Liver (tissue), 9 donors: ENCODE data around the gene KRT23. TPM values are rescaled to one million over a fixed set of nuclear protein-coding genes. Genes with fewer than 3 reads are reported as not detected.

Experiments
- DNase-seq: peaks from one replicate; pipeline ENCODE4 v3.0.0-alpha.2; 2017; ENCODE audit warnings: low spot score
- H3K27ac ChIP-seq, 2 donors: one replicate each; pipeline ENCODE4 v1.7.0; 2013; ENCODE audit warnings: inconsistent platforms in 2 of 2, low read length in 2 of 2, control low read depth in 1 of 2, low read depth in 1 of 2, mild to moderate bottlenecking in 1 of 2
- H3K27me3 ChIP-seq, 4 donors: one replicate each; pipeline versions ENCODE4 v1.6.1 to v1.7.0; 2013; ENCODE audit warnings: low read length in 3 of 4, inconsistent platforms in 1 of 4, mild to moderate bottlenecking in 1 of 4, moderate library complexity in 1 of 4; ENCODE audit not compliant: control insufficient read depth in 4 of 4, insufficient read depth in 4 of 4
- H3K36me3 ChIP-seq, 4 donors: one replicate each; pipeline versions ENCODE4 v1.6.1 to v1.7.0; 2013; ENCODE audit warnings: low read length in 3 of 4, mild to moderate bottlenecking in 3 of 4, low read depth in 1 of 4, moderate library complexity in 1 of 4; ENCODE audit not compliant: control insufficient read depth in 4 of 4, insufficient read depth in 3 of 4
- H3K4me1 ChIP-seq, 4 donors: one replicate each; pipeline versions ENCODE4 v1.6.1 to v1.7.0; 2013; ENCODE audit warnings: low read length in 3 of 4, mild to moderate bottlenecking in 3 of 4, moderate library complexity in 1 of 4; ENCODE audit not compliant: control insufficient read depth in 4 of 4, insufficient read depth in 4 of 4
- H3K4me3 ChIP-seq, 3 donors: one replicate each; pipeline versions ENCODE4 v1.6.1 to v1.7.0; 2013; ENCODE audit warnings: low read length in 3 of 3, control low read depth in 1 of 3, low read depth in 1 of 3, mild to moderate bottlenecking in 1 of 3
- H3K9ac ChIP-seq, 2 donors: one replicate each; pipeline ENCODE4 v1.7.0; 2013; ENCODE audit warnings: low read length in 2 of 2, mild to moderate bottlenecking in 2 of 2, moderate library complexity in 2 of 2, control low read depth in 1 of 2, low read depth in 1 of 2
- H3K9me3 ChIP-seq, 4 donors: one replicate each; pipeline versions ENCODE4 v1.6.1 to v1.7.0; 2013; ENCODE audit warnings: low read length in 3 of 4; ENCODE audit not compliant: control insufficient read depth in 4 of 4
- EGR1 ChIP-seq, 2 donors: IDR thresholded peaks; 2 replicates each; pipeline ENCODE4 v1.6.1; 2016 to 2018; ENCODE audit warnings: antibody characterized with exemption in 2 of 2, low read depth in 2 of 2
- FOXA1 ChIP-seq: IDR thresholded peaks from 2 replicates; pipeline ENCODE4 v1.6.1; 2016; ENCODE audit warnings: antibody characterized with exemption
- FOXA2 ChIP-seq: IDR thresholded peaks from 2 replicates; pipeline ENCODE4 v1.6.1; 2016; ENCODE audit warnings: antibody characterized with exemption
- GABPA ChIP-seq, 2 donors: IDR thresholded peaks in 1 of 2; conservative IDR thresholded peaks in 1 of 2; 2 replicates each; pipeline ENCODE4 v1.6.1; 2016; ENCODE audit warnings: antibody characterized with exemption in 2 of 2, mild to moderate bottlenecking in 1 of 2, moderate library complexity in 1 of 2
- HNF4A ChIP-seq, 2 donors: conservative IDR thresholded peaks; 2 replicates each; pipeline ENCODE4 v1.6.1; 2016; ENCODE audit warnings: antibody characterized with exemption in 2 of 2, mild to moderate bottlenecking in 2 of 2
- JUND ChIP-seq, 2 donors: IDR thresholded peaks; 2 replicates each; pipeline ENCODE4 v1.6.1; 2016; ENCODE audit warnings: antibody characterized with exemption in 2 of 2
- NR2F2 ChIP-seq: IDR thresholded peaks from 2 replicates; pipeline ENCODE4 v1.6.1; 2016; ENCODE audit warnings: antibody characterized with exemption
- RAD21 ChIP-seq, 2 donors: IDR thresholded peaks; 2 replicates each; pipeline ENCODE4 v1.6.1; 2016; ENCODE audit warnings: antibody characterized with exemption in 2 of 2, mild to moderate bottlenecking in 2 of 2
- RXRA ChIP-seq, 2 donors: IDR thresholded peaks; 2 replicates each; pipeline ENCODE4 v1.6.1; 2017 to 2018; ENCODE audit warnings: antibody characterized with exemption in 2 of 2, mild to moderate bottlenecking in 1 of 2
- SP1 ChIP-seq: IDR thresholded peaks from 2 replicates; pipeline ENCODE4 v1.6.1; 2018; ENCODE audit warnings: antibody characterized with exemption, mild to moderate bottlenecking
- TAF1 ChIP-seq: conservative IDR thresholded peaks from 2 replicates; pipeline ENCODE4 v1.6.1; 2016; ENCODE audit warnings: antibody characterized with exemption, mild to moderate bottlenecking
- WGBS: extraction: QIAGEN DNeasy Blood & Tissue Kit; methylation state at CpG from one replicate; pipeline ENCODE4 v1.1.7; 2013; 5-methylcytosine and 5-hydroxymethylcytosine counted together
- polyA plus RNA-seq, 2 donors: library from polyadenylated mRNA; stranded (reverse) in 1 of 2; unstranded in 1 of 2; fragments of 200-250 nt in 1 of 2; fragments of >200 nt in 1 of 2; fragmentation: Nextera tagmentation in 1 of 2; extraction: Ambion mirVana in 1 of 2; gene quantifications; one replicate each; pipeline versions ENCODE4 v1.2.1 to v1.2.3, GENCODE V29; 2013 to 2015
- total RNA-seq, 2 donors: library from RNA; depleted of rRNA; stranded (reverse); fragments of >200 nt; gene quantifications; one replicate each; pipeline ENCODE4 v1.2.3, GENCODE V29; 2014
- TF ChIP-seq, protein P1 (sequence below): fragments of 150-350 bp; IDR thresholded peaks from 2 replicates; pipeline ENCODE4 v1.5.1; 2017; ENCODE audit warnings: improper control_type of control experiment, low read depth, low read length; ENCODE audit not compliant: missing input control
- TF ChIP-seq, protein P2 (sequence below): IDR thresholded peaks from 2 replicates; pipeline ENCODE4 v1.6.1; 2016; ENCODE audit warnings: antibody characterized with exemption
- TF ChIP-seq, protein P3 (sequence below): IDR thresholded peaks from 2 replicates; pipeline ENCODE4 v1.6.1; 2016; ENCODE audit warnings: antibody characterized with exemption
- TF ChIP-seq, protein P4 (sequence below): IDR thresholded peaks from 2 replicates; pipeline ENCODE4 v1.6.1; 2016; ENCODE audit warnings: antibody characterized with exemption, mild to moderate bottlenecking
- donor health status: healthy.
- donor health status: healthy.
- donor health status: healthy.
- donor health status: healthy.
- donor health status: healthy.

KRT23 gene
- total and polyA plus RNA-seq, 4 donors: 0.09 to 1.3 (median 0.24) TPM; not detected in 1

DNA sequence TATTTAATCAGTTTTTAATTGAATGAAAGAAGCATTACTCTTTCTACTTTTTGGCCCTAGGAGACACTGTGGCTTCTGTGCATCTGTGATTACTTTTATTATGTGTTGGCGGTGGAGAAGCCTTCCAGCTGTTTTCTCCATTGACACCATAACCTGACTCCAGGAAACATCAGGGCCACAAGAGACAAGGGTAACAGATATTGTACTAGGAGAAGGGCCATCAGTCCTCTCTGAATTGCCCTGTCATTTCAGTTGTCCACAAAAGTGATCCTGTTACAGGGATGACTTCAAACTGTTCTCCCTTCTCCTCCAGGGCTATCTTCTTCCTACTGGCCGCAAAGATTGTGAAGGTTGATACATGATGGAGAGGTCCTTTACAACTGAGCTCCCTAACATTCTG lies 14.7 kb upstream of the KRT23 start (continued):
- TF ChIP-seq, protein P1, sequence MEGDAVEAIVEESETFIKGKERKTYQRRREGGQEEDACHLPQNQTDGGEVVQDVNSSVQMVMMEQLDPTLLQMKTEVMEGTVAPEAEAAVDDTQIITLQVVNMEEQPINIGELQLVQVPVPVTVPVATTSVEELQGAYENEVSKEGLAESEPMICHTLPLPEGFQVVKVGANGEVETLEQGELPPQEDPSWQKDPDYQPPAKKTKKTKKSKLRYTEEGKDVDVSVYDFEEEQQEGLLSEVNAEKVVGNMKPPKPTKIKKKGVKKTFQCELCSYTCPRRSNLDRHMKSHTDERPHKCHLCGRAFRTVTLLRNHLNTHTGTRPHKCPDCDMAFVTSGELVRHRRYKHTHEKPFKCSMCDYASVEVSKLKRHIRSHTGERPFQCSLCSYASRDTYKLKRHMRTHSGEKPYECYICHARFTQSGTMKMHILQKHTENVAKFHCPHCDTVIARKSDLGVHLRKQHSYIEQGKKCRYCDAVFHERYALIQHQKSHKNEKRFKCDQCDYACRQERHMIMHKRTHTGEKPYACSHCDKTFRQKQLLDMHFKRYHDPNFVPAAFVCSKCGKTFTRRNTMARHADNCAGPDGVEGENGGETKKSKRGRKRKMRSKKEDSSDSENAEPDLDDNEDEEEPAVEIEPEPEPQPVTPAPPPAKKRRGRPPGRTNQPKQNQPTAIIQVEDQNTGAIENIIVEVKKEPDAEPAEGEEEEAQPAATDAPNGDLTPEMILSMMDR: no peak
- no peak for TF ChIP-seq RXRA (IDR thresholded peaks at IDR 0.05)
- TF ChIP-seq, protein P2, sequence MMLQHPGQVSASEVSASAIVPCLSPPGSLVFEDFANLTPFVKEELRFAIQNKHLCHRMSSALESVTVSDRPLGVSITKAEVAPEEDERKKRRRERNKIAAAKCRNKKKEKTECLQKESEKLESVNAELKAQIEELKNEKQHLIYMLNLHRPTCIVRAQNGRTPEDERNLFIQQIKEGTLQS: no peak

DNA sequence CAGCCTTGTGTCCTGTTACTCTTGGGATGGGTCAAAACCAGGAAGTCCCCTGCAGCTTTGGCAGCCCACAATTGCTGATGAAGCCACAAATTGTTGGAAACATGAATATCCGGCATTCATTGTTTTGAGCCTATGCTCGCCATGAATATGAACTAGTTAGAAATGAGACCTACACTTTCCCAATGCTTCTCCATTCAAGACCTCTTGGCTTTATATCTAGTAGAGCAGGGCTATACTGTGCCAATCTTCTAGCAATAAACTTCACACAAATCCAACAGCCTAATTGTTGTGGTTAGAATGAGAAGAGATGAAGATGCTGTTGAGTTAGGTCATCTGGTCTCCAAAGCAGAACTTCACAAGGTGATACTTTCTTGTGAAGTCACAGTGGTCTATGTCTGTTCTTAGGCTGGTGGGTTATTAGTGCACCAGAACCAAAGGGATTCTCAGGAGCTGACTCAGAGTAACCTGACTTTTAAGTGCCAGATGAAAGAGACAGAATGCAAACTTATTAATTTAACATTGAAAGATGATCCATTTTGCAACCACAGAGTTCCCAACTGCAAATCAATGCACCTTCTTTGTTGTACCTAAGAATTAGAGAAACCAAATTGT lies 13.7 kb upstream of the KRT23 start:
- WGBS: 94% methylated on average over 2 of the region's 2 CpGs
- H3K27ac ChIP-seq: no peak overlapping the region
- TF ChIP-seq RAD21 (IDR thresholded peaks at IDR 0.05) (no peak), FOXA1 (no peak), RXRA (IDR thresholded peaks at IDR 0.05) (no peak), EGR1 (IDR thresholded peaks at IDR 0.05; ENCODE audit: low read depth in 2 of 2) (no peak), SP1 (no peak), FOXA2 (no peak), JUND (IDR thresholded peaks at IDR 0.05) (no peak), NR2F2 (no peak)
- TF ChIP-seq, protein P3, sequence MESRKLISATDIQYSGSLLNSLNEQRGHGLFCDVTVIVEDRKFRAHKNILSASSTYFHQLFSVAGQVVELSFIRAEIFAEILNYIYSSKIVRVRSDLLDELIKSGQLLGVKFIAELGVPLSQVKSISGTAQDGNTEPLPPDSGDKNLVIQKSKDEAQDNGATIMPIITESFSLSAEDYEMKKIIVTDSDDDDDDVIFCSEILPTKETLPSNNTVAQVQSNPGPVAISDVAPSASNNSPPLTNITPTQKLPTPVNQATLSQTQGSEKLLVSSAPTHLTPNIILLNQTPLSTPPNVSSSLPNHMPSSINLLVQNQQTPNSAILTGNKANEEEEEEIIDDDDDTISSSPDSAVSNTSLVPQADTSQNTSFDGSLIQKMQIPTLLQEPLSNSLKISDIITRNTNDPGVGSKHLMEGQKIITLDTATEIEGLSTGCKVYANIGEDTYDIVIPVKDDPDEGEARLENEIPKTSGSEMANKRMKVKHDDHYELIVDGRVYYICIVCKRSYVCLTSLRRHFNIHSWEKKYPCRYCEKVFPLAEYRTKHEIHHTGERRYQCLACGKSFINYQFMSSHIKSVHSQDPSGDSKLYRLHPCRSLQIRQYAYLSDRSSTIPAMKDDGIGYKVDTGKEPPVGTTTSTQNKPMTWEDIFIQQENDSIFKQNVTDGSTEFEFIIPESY: no peak
- TF ChIP-seq, protein P1: no peak
- TF ChIP-seq, protein P2: no peak
- no peaks in the 10 kb centered on the region for H3K9me3 ChIP-seq
- H3K4me3 ChIP-seq: no peak overlapping the region
- H3K9ac ChIP-seq: no peak overlapping the region
- DNase-seq: no peak
- H3K4me1 ChIP-seq: no peaks in the 10 kb centered on the region
- peaks cover 0 to 10% (median 4%) of the 10 kb centered on the region in 4 donors for H3K27me3 ChIP-seq
- H3K36me3 ChIP-seq: no peaks in the 10 kb centered on the region

DNA sequence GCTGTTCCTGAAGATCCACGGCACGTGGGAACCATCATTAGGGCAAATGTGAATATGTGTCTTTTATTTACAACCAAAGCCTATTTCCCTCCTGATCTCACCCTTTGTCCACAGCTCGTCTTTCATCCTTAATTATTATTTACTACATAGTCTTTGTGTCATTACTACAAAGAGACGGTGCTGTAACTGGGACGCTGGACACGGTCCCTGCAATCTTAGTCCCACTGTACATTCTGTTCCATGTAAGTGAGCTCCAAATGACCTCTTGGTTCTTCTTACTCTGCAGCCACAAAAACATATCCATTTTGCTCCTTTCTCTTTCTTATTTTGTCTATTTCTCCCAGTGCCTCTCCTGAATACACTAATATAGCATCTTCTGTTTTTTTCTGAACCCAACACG lies 12.7 kb upstream of the KRT23 start:
- Histone ChIP-seq H3K9ac (no peak overlapping the region), H3K4me3 (no peak overlapping the region), H3K9me3 (no peaks in the 10 kb centered on the region), H3K27ac (no peak overlapping the region), H3K36me3 (no peaks in the 10 kb centered on the region), H3K27me3 (peaks cover 0 to 13% (median 4%) of the 10 kb centered on the region in 4 donors), H3K4me1 (no peaks in the 10 kb centered on the region)
- TF ChIP-seq SP1 (no peak), FOXA1 (no peak), HNF4A (conservative IDR thresholded peaks at IDR 0.05) (no peak), JUND (IDR thresholded peaks at IDR 0.05) (no peak), EGR1 (IDR thresholded peaks at IDR 0.05; ENCODE audit: low read depth in 2 of 2) (no peak), TAF1 (no peak), GABPA (IDR thresholded peaks at IDR 0.05 in 1 of 2, conservative IDR thresholded peaks at IDR 0.05 in 1 of 2) (no peak), NR2F2 (no peak)
- TF ChIP-seq, protein P1: no peak
- TF ChIP-seq, protein P4, sequence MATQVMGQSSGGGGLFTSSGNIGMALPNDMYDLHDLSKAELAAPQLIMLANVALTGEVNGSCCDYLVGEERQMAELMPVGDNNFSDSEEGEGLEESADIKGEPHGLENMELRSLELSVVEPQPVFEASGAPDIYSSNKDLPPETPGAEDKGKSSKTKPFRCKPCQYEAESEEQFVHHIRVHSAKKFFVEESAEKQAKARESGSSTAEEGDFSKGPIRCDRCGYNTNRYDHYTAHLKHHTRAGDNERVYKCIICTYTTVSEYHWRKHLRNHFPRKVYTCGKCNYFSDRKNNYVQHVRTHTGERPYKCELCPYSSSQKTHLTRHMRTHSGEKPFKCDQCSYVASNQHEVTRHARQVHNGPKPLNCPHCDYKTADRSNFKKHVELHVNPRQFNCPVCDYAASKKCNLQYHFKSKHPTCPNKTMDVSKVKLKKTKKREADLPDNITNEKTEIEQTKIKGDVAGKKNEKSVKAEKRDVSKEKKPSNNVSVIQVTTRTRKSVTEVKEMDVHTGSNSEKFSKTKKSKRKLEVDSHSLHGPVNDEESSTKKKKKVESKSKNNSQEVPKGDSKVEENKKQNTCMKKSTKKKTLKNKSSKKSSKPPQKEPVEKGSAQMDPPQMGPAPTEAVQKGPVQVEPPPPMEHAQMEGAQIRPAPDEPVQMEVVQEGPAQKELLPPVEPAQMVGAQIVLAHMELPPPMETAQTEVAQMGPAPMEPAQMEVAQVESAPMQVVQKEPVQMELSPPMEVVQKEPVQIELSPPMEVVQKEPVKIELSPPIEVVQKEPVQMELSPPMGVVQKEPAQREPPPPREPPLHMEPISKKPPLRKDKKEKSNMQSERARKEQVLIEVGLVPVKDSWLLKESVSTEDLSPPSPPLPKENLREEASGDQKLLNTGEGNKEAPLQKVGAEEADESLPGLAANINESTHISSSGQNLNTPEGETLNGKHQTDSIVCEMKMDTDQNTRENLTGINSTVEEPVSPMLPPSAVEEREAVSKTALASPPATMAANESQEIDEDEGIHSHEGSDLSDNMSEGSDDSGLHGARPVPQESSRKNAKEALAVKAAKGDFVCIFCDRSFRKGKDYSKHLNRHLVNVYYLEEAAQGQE: no peak
- 84% methylated on average over 7 of the region's 7 CpGs for WGBS
- no peak for DNase-seq
